Memory B cell (primary cell): Measurements from ENCODE around the gene GSAP.

Experiments
- ATAC-seq: fragments of 150-1000 bp; cut with Tn5 transposase; 2 replicates; pipeline ENCODE4 v1.10.0; 2021; ENCODE audit warnings: low read depth, mild to moderate bottlenecking, moderate library complexity
- DNase-seq, 2 donors: peaks; one replicate each; pipeline ENCODE4 v3.0.0; 2022; ENCODE audit warnings: low spot score in 2 of 2
- H3K27ac Mint-ChIP-seq: one replicate; pipeline ENCODE4 v1.8.0; 2022; ENCODE audit warnings: mild to moderate bottlenecking, moderate library complexity, mixed read lengths
- H3K27me3 Mint-ChIP-seq: one replicate; pipeline ENCODE4 v1.8.0; 2022; ENCODE audit warnings: mixed read lengths
- H3K36me3 Mint-ChIP-seq: one replicate; pipeline ENCODE4 v1.8.0; 2022; ENCODE audit warnings: mild to moderate bottlenecking, mixed read lengths
- H3K4me1 Mint-ChIP-seq: one replicate; pipeline ENCODE4 v1.8.0; 2022; ENCODE audit warnings: mixed read lengths
- H3K4me3 Mint-ChIP-seq: one replicate; pipeline ENCODE4 v1.8.0; 2022; ENCODE audit warnings: mild to moderate bottlenecking, moderate library complexity, mixed read lengths
- H3K9me3 Mint-ChIP-seq: one replicate; pipeline ENCODE4 v1.8.0; 2022; ENCODE audit warnings: mixed read lengths

GSAP gene

GRCh38 chr7:77426521-77427051, 10.4 kb upstream of the GSAP start:
- Mint-ChIP-seq H3K4me1 (peaks cover 21% of the 10 kb centered on the region), H3K36me3 (no peaks in the 10 kb centered on the region), H3K27ac (peak overlapping the region; percentile 75), H3K4me3 (peak overlapping the region; percentile 72), H3K27me3 (no peaks in the 10 kb centered on the region), H3K9me3 (no peaks in the 10 kb centered on the region)
- ATAC-seq (no peak), DNase-seq (no peak)

- no peak for DNase-seq
- H3K27me3 Mint-ChIP-seq: no peaks in the 10 kb centered on the region
- H3K4me1 Mint-ChIP-seq: peaks cover 25% of the 10 kb centered on the region
- H3K27ac Mint-ChIP-seq: peak overlapping the region; percentile 75
- no peaks in the 10 kb centered on the region for H3K36me3 Mint-ChIP-seq
- no peaks in the 10 kb centered on the region for H3K9me3 Mint-ChIP-seq
- peak overlapping the region; percentile 72 for H3K4me3 Mint-ChIP-seq
- peak; percentile 75 for ATAC-seq
Measured at GRCh38 chr7:77426052-77426404, 9.9 kb upstream of the GSAP start.

DNA sequence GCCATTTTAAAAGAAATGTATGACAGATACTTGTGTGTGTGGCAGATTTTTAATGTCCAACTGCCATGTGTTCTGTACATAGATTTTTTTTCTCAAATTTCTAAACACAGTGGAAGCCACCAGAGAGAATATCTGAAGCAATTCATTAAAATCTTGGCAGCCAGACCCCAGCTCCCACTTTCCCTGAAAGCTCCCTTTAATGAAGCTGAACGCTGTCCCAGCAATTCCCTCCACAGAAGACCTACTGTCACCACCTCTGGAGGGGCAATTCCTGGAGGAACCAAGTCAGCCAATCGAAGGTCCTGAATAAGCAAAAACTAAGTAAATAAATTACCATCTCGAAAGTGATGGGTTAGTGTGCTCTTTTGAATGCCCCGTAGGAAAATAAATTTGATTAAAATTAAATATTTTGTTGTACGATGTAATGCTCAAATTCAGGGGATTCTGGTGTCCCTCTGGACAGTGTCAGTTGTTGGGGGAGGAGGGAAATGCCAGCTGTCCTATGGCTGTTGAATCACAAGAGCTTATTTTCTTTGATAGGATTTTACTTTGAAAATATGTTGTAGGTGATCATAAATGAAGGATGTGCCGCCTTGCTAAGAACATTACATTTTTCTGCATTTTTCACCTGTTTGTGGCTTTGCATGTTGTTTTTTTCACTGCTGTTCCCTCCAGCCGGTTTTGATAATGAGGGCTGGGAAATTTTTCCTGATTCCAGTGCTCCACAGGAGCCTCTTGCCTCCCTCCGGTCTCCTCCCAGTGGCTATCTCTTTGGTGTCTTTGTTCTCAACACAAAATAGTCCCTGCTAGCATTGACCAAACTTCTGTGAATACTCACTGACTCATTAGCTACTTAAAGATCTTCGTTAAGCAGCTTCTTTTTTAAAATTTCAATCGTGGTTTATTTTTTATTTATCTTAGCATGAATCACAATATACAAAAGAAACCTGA, 9.2 kb upstream of the GSAP start:
- no peak for ATAC-seq
- Mint-ChIP-seq H3K4me3 (peak overlapping the region; percentile 72), H3K27me3 (no peaks in the 10 kb centered on the region), H3K4me1 (peaks cover 26% of the 10 kb centered on the region), H3K36me3 (no peaks in the 10 kb centered on the region), H3K27ac (peak overlapping the region; percentile 75), H3K9me3 (no peaks in the 10 kb centered on the region)
- DNase-seq: no peak

DNA sequence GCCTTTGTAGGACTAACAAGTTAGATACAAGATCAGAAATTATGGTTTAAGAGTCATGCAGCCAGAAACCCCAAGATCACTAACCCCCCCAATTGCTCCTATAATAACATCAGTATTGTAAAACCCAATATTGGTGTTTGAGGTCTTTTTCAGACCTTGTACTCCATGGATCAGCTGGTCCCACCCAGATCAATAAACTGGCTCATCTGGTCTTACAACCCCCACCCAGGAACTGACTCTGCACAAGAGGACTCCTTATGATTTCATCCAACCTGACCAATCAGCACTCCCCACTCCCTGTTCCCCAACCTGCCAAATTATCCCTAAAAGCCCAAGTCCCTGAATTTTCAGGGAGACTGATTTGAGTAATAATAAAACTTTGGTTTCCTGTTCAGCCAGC, 6.4 kb upstream of the GSAP start:
- DNase-seq (no peak), ATAC-seq (no peak)
- Mint-ChIP-seq H3K4me3 (no peak overlapping the region), H3K4me1 (peaks cover 28% of the 10 kb centered on the region), H3K27ac (no peak overlapping the region), H3K36me3 (no peaks in the 10 kb centered on the region), H3K9me3 (no peaks in the 10 kb centered on the region), H3K27me3 (no peaks in the 10 kb centered on the region)

GRCh38 chr7:77420986-77421672, 5.0 kb upstream of the GSAP start:
- Mint-ChIP-seq H3K27ac (no peak overlapping the region), H3K27me3 (no peaks in the 10 kb centered on the region), H3K36me3 (no peaks in the 10 kb centered on the region), H3K9me3 (no peaks in the 10 kb centered on the region), H3K4me1 (peaks cover 30% of the 10 kb centered on the region), H3K4me3 (no peak overlapping the region)
- DNase-seq: no peak
- ATAC-seq: no peak

DNA sequence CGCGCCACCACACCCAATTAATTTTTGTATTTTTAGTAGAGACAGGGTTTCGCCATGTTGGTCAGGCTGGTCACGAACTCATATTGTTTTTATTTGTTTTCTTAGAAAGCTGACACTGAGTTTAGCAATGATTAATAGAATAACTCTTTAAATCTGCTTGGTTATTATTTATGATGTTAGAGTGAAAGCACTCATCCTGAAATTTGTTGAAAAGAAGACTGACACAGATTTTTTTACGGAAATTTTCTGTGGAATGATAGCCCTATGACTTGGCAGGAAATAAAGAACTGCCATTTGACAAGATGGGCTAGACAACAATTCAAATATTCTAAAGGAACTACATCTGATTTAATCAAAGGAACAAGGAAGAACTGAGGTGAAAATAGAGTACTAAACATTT, 4.3 kb upstream of the GSAP start:
- ATAC-seq (no peak), DNase-seq (no peak)
- Mint-ChIP-seq H3K9me3 (no peaks in the 10 kb centered on the region), H3K4me3 (no peak overlapping the region), H3K27ac (no peak overlapping the region), H3K4me1 (peaks cover 26% of the 10 kb centered on the region), H3K36me3 (no peaks in the 10 kb centered on the region), H3K27me3 (no peaks in the 10 kb centered on the region)

DNA sequence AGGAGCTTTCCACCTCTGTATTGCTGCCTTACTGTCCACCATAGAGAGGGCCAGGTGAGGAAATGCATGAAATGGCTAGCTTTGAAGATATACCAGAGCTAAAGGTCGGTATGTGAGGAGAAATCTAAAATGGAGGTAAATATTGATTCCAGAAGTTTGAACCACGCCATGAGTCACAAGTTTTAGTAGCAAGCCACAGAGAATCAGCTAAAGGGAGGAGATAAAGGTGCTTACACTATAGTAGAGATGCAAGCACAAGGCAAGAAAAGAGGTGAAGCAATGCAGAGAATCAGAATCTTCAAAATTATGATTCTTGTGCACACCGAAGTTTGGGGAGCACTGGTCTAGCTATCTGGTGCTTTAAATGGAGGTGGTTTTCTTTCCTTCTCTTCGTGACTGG, 3.0 kb upstream of the GSAP start:
- Mint-ChIP-seq H3K4me1 (peaks cover 34% of the 10 kb centered on the region), H3K9me3 (no peaks in the 10 kb centered on the region), H3K27ac (peak overlapping the region; percentile 93), H3K4me3 (no peak overlapping the region), H3K36me3 (no peaks in the 10 kb centered on the region), H3K27me3 (no peaks in the 10 kb centered on the region)
- no peak for ATAC-seq
- DNase-seq: no peak

- H3K27me3 Mint-ChIP-seq: no peaks in the 10 kb centered on the region
- ATAC-seq: no peak
- peak overlapping the region; percentile 93 for H3K27ac Mint-ChIP-seq
- no peaks in the 10 kb centered on the region for H3K9me3 Mint-ChIP-seq
- DNase-seq: no peak
- H3K36me3 Mint-ChIP-seq: no peaks in the 10 kb centered on the region
- H3K4me1 Mint-ChIP-seq: peaks cover 40% of the 10 kb centered on the region
- H3K4me3 Mint-ChIP-seq: no peak overlapping the region
Measured at GRCh38 chr7:77417801-77418200, 1.7 kb upstream of the GSAP start.

- no peaks in the 10 kb centered on the region for H3K27me3 Mint-ChIP-seq
- DNase-seq: no peak
- H3K27ac Mint-ChIP-seq: peak overlapping the region; percentile 93
- H3K9me3 Mint-ChIP-seq: no peaks in the 10 kb centered on the region
- peaks cover 42% of the 10 kb centered on the region for H3K4me1 Mint-ChIP-seq
- H3K36me3 Mint-ChIP-seq: no peaks in the 10 kb centered on the region
- ATAC-seq: peak; percentile 4
- peak overlapping the region; percentile 85 for H3K4me3 Mint-ChIP-seq
Measured at GRCh38 chr7:77416621-77417371, 647 bp upstream of the GSAP start.

GRCh38 chr7:77415476-77415822, 700 bp downstream of the GSAP start:
- ATAC-seq (peak; percentile 53), DNase-seq (peak in 1 of 2 donors; percentile 54)
- H3K27ac Mint-ChIP-seq: peak overlapping the region; percentile 93

DNA sequence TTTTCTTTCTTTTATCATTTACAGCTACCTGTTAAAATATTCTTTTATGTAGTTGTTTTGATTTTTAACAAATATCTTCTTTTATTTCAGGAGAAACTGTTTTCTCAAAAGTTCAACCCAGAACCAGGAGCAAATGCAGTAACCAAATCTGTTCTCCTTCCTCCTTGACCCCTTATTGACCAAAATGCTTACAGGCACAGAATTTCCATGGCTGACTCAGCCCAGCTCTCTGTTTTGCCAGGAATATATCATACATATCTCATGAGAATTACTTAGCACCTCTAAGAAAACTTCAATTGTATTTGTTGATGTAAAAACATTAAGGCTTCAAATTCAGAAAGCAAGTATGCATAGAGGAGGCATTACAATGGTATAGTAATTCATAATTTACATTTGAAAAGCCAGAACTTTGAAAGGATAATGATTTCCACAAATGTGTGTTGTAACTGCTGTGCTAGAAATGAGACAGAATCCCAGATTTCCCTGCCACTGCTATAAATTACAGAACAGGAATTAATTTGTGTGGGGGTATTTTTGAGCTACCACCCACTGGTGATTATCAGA, 2.2 kb downstream of the GSAP start:
- no peaks in the 10 kb centered on the region for H3K36me3 Mint-ChIP-seq
- no peaks in the 10 kb centered on the region for H3K27me3 Mint-ChIP-seq

More at GRCh38 chr7:77415476-77415822, 700 bp downstream of the GSAP start:
- no peaks in the 10 kb centered on the region for H3K36me3 Mint-ChIP-seq
- peak overlapping the region; percentile 85 for H3K4me3 Mint-ChIP-seq
- peaks cover 40% of the 10 kb centered on the region for H3K4me1 Mint-ChIP-seq
- no peaks in the 10 kb centered on the region for H3K27me3 Mint-ChIP-seq
- H3K9me3 Mint-ChIP-seq: no peaks in the 10 kb centered on the region

GRCh38 chr7:77413128-77413527, 3.0 kb downstream of the GSAP start:
- Mint-ChIP-seq H3K4me3 (peak overlapping the region; percentile 56), H3K36me3 (no peaks in the 10 kb centered on the region), H3K27me3 (no peaks in the 10 kb centered on the region), H3K4me1 (peaks cover 41% of the 10 kb centered on the region), H3K27ac (peak overlapping the region; percentile 83), H3K9me3 (no peaks in the 10 kb centered on the region)
- DNase-seq (no peak), ATAC-seq (no peak)

More for the DNA sequence above, 2.2 kb downstream of the GSAP start:
- DNase-seq (no peak), ATAC-seq (no peak)
- H3K27ac Mint-ChIP-seq: peak overlapping the region; percentile 93
- H3K9me3 Mint-ChIP-seq: no peaks in the 10 kb centered on the region
- H3K4me1 Mint-ChIP-seq: peaks cover 44% of the 10 kb centered on the region
- peak overlapping the region; percentile 85 for H3K4me3 Mint-ChIP-seq

DNA sequence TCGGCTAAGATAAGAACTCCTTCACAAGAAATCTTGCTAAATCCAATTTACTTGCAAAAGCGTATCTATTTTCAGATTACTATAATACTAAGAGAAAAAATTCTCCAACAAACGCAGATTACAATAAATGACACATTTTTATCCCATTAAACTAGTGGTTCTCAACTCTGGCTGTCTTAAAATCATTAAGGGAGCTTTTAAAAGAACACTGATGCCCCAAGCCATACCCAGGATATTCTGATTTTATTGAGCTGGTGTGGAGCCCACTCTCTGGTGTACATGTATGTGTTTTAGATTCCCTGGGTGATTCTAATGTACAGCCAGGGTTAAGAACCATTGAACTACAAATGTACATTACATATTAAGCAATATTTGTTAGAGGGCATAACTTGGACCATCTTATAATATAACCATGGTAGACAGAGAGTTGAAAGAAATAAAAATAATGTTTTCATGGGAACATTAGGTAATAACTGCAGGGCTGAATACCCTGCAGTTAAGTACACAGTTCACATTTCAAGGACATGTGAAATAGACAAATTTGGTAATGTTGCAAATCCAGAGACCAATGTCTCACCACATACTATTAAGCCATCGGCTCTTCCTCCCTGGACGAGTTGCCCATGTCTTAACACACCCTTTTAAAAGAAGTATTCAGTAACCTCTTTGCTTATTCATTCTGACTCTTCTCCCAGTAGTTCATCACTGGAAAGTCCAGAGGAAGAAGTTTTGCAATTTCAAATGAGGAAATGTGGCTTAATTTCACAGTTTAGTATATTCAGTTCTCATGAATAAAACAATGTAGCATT, 6.2 kb downstream of the GSAP start:
- Mint-ChIP-seq H3K27ac (peak overlapping the region; percentile 28), H3K4me1 (peaks cover 25% of the 10 kb centered on the region), H3K36me3 (peaks cover 2% of the 10 kb centered on the region), H3K27me3 (no peaks in the 10 kb centered on the region), H3K4me3 (no peak overlapping the region), H3K9me3 (no peaks in the 10 kb centered on the region)
- ATAC-seq: no peak
- no peak for DNase-seq
